H1 (cell line): ENCODE measurements around the gene OR2T27. TPM values are rescaled to one million over a fixed set of nuclear protein-coding genes. Genes with fewer than 3 reads are reported as not detected.

Experiments used
- CTCF ChIA-PET: fragments of 300-600 bp; sonication (Branson Sonifier 250); formaldehyde crosslinking; loops from one replicate; lab custom pipeline; 2021; ENCODE audit not compliant: partially characterized antibody; lab: Charles Lee
- POLR2A ChIA-PET: fragments of 300-600 bp; sonication (Branson Sonifier 250); formaldehyde crosslinking; loops from one replicate; lab custom pipeline; 2021; ENCODE audit warnings: inconsistent platforms; ENCODE audit not compliant: partially characterized antibody; lab: Charles Lee
- DNase-seq, 2 experiments: peaks; one replicate each; pipeline versions ENCODE4 v3.0.0 to v3.0.0-alpha.2; 2010 to 2022; ENCODE audit warnings: low spot score in 2 of 2, low read depth in 1 of 2, mixed read lengths in 1 of 2
- FAIRE-seq: peaks from 2 replicates; lab custom pipeline; 2011; peaks lifted over from hg19 to GRCh38; lab: Jason Lieb, UNC
- H2AFZ ChIP-seq: 2 replicates; pipeline ENCODE4 v1.8.1; 2012; ENCODE audit warnings: low read length, inconsistent platforms
- H2AK5ac ChIP-seq: 2 replicates; pipeline ENCODE4 v1.6.1; 2013; ENCODE audit warnings: low read depth, low read length
- H2BK120ac ChIP-seq: replicated peaks from 2 replicates; pipeline ENCODE3; 2013; ENCODE audit warnings: low read depth, low read length, inconsistent platforms
- H2BK12ac ChIP-seq: 2 replicates; pipeline ENCODE4 v1.6.1; 2013; ENCODE audit warnings: low read depth, low read length
- H2BK15ac ChIP-seq: 2 replicates; pipeline ENCODE4 v1.6.1; 2013; ENCODE audit warnings: low read length
- H2BK20ac ChIP-seq: 2 replicates; pipeline ENCODE4 v1.6.1; 2013; ENCODE audit warnings: low read length
- H2BK5ac ChIP-seq: 2 replicates; pipeline ENCODE4 v1.6.1; 2013; ENCODE audit warnings: low read depth, low read length
- H3K14ac ChIP-seq: 2 replicates; pipeline ENCODE4 v1.6.1; 2013; ENCODE audit warnings: inconsistent platforms; ENCODE audit not compliant: insufficient read length
- H3K18ac ChIP-seq: 2 replicates; pipeline ENCODE4 v1.6.1; 2013; ENCODE audit warnings: low read length; ENCODE audit errors: extremely low read depth
- H3K23ac ChIP-seq: 2 replicates; pipeline ENCODE4 v1.6.1; 2013; ENCODE audit warnings: inconsistent platforms; ENCODE audit not compliant: insufficient read length
- H3K23me2 ChIP-seq: 2 replicates; pipeline ENCODE4 v1.6.1; 2013; ENCODE audit warnings: low read depth, low read length
- H3K27ac ChIP-seq: 2 replicates; pipeline ENCODE4 v1.6.1; 2011; ENCODE audit warnings: low read depth, low read length, inconsistent platforms
- H3K27me3 ChIP-seq, 4 experiments: replicated peaks in 1 of 4; 1 replicate in 1 of 4; 2 replicates in 3 of 4; pipeline versions ENCODE4 v1.6.1 to v1.8.1; 2011 to 2013; ENCODE audit warnings: low read length in 3 of 4, mild to moderate bottlenecking in 3 of 4, inconsistent platforms in 2 of 4, mixed read lengths in 2 of 4, moderate library complexity in 1 of 4; ENCODE audit not compliant: control insufficient read depth in 3 of 4, insufficient read depth in 3 of 4; ENCODE audit errors: extremely low read depth in 1 of 4
- H3K36me3 ChIP-seq, 4 experiments: 2 replicates each; pipeline versions ENCODE4 v1.6.1 to v1.8.1; 2011 to 2013; ENCODE audit warnings: mild to moderate bottlenecking in 4 of 4, low read length in 3 of 4, moderate library complexity in 2 of 4, control low read depth in 1 of 4, inconsistent platforms in 1 of 4; ENCODE audit not compliant: insufficient read depth in 4 of 4, control insufficient read depth in 2 of 4
- H3K4ac ChIP-seq: replicated peaks from 2 replicates; pipeline ENCODE3; 2013; ENCODE audit warnings: low read length, low read depth, mixed read lengths, inconsistent platforms; ENCODE audit not compliant: insufficient read length
- H3K4me1 ChIP-seq, 4 experiments: replicated peaks in 1 of 4; 1 replicate in 1 of 4; 2 replicates in 3 of 4; pipeline versions ENCODE4 v1.6.1 to v1.8.1; 2011 to 2013; ENCODE audit warnings: low read length in 3 of 4, inconsistent platforms in 2 of 4, mixed read lengths in 1 of 4; ENCODE audit not compliant: insufficient read depth in 4 of 4, control insufficient read depth in 3 of 4
- H3K4me2 ChIP-seq, 2 experiments: 2 replicates each; pipeline versions ENCODE4 v1.6.1 to v1.8.1; 2011 to 2013; ENCODE audit warnings: low read depth in 2 of 2, low read length in 2 of 2, control low read depth in 1 of 2, inconsistent platforms in 1 of 2, mild to moderate bottlenecking in 1 of 2; ENCODE audit not compliant: insufficient read depth in 1 of 2
- H3K4me3 ChIP-seq, 4 experiments: fragments of 200-600, 300-600 bp in 1 of 4; sonication (generic), shearing (Covaris generic), sonication (Bioruptor Twin) in 1 of 4; 2 replicates each; pipeline versions ENCODE4 v1.5.1 to v1.8.1; 2011 to 2016; ENCODE audit warnings: low read length in 4 of 4, low read depth in 3 of 4, control low read depth in 2 of 4, inconsistent platforms in 2 of 4, mild to moderate bottlenecking in 2 of 4, mixed read lengths in 1 of 4, moderate library complexity in 1 of 4; ENCODE audit not compliant: insufficient read depth in 2 of 4; ENCODE audit errors: extremely low read depth in 1 of 4
- H3K56ac ChIP-seq: replicated peaks from 2 replicates; pipeline ENCODE3; 2013; ENCODE audit warnings: low read depth, mild to moderate bottlenecking, mixed read lengths, low read length, inconsistent platforms; ENCODE audit not compliant: insufficient read length
- H3K79me1 ChIP-seq: 2 replicates; pipeline ENCODE4 v1.6.1; 2013; ENCODE audit warnings: low read depth, low read length, control low read depth
- H3K79me2 ChIP-seq, 2 experiments: 2 replicates each; pipeline versions ENCODE4 v1.6.1 to v1.8.1; 2012 to 2013; ENCODE audit warnings: low read length in 2 of 2, mild to moderate bottlenecking in 2 of 2, inconsistent platforms in 1 of 2; ENCODE audit not compliant: insufficient read depth in 2 of 2, control insufficient read depth in 1 of 2
- H3K9ac ChIP-seq, 4 experiments: replicated peaks in 1 of 4; 1 replicate in 1 of 4; 2 replicates in 3 of 4; pipeline versions ENCODE4 v1.6.1 to v1.8.1; 2011 to 2013; ENCODE audit warnings: low read depth in 3 of 4, low read length in 3 of 4, control low read depth in 2 of 4, mild to moderate bottlenecking in 2 of 4, moderate library complexity in 2 of 4, inconsistent platforms in 1 of 4; ENCODE audit errors: extremely low read depth in 1 of 4
- H3K9me3 ChIP-seq, 2 experiments: 2 replicates each; pipeline versions ENCODE4 v1.6.1 to v1.8.1; 2012 to 2013; ENCODE audit warnings: mild to moderate bottlenecking in 2 of 2, moderate library complexity in 2 of 2, control low read depth in 1 of 2, inconsistent platforms in 1 of 2, low read depth in 1 of 2, low read length in 1 of 2, mixed read lengths in 1 of 2; ENCODE audit not compliant: insufficient read depth in 2 of 2
- H4K20me1 ChIP-seq, 2 experiments: replicated peaks in 1 of 2; 2 replicates each; pipeline versions ENCODE3 to v1.8.1; 2011 to 2013; ENCODE audit warnings: inconsistent platforms in 2 of 2, low read length in 2 of 2, mild to moderate bottlenecking in 1 of 2; ENCODE audit not compliant: insufficient read depth in 2 of 2, control insufficient read depth in 1 of 2
- H4K5ac ChIP-seq: 2 replicates; pipeline ENCODE4 v1.6.1; 2013; ENCODE audit warnings: low read length, low read depth, mixed read lengths, inconsistent platforms; ENCODE audit not compliant: insufficient read length
- H4K8ac ChIP-seq: 2 replicates; pipeline ENCODE4 v1.8.0; 2013; ENCODE audit warnings: mild to moderate bottlenecking, moderate library complexity, low read length, inconsistent platforms; ENCODE audit not compliant: insufficient read depth; ENCODE audit errors: extremely low read depth
- H4K91ac ChIP-seq: replicated peaks from 2 replicates; pipeline ENCODE3; 2013; ENCODE audit warnings: low read length, mixed read lengths, inconsistent platforms; ENCODE audit not compliant: insufficient read length
- CHD1 ChIP-seq: IDR thresholded peaks from 2 replicates; pipeline ENCODE4 v1.6.1; 2012; ENCODE audit warnings: low read depth, low read length, improper control_type of control experiment
- HDAC6 ChIP-seq: IDR thresholded peaks from one replicate; pipeline ENCODE4 v1.7.1; 2012; ENCODE audit warnings: low read depth, mild to moderate bottlenecking, inconsistent platforms, low read length, moderate library complexity
- JUND ChIP-seq: IDR thresholded peaks from 2 replicates; pipeline ENCODE4 v1.6.1; 2011; ENCODE audit warnings: mild to moderate bottlenecking, improper control_type of control experiment, low read length
- MAX ChIP-seq: IDR thresholded peaks from 2 replicates; pipeline ENCODE4 v1.6.1; 2012; ENCODE audit warnings: inconsistent platforms
- POLR2A ChIP-seq, 2 experiments: IDR thresholded peaks; 1 replicate in 1 of 2; 2 replicates in 1 of 2; pipeline ENCODE4 v1.6.1; 2011; ENCODE audit warnings: low read depth in 2 of 2, low read length in 2 of 2, mild to moderate bottlenecking in 2 of 2; ENCODE audit errors: control extremely low read depth in 1 of 2
- RFX5 ChIP-seq: IDR thresholded peaks from 2 replicates; pipeline ENCODE4 v1.6.1; 2011; ENCODE audit warnings: low read depth, low read length, improper control_type of control experiment, borderline replicate concordance
- RNF2 ChIP-seq: fragments of 200-900, 300-1000 bp; sonication (generic); IDR thresholded peaks from 2 replicates; pipeline ENCODE4 v1.7.1; 2016; ENCODE audit warnings: borderline replicate concordance, low read depth, mild to moderate bottlenecking, antibody characterized with exemption, low read length; ENCODE audit not compliant: poor library complexity, severe bottlenecking; ENCODE audit errors: missing control alignments
- SP2 ChIP-seq: IDR thresholded peaks from 2 replicates; pipeline ENCODE4 v1.6.1; 2012; ENCODE audit warnings: mild to moderate bottlenecking, low read length, inconsistent platforms
- USF2 ChIP-seq: IDR thresholded peaks from 2 replicates; pipeline ENCODE4 v1.6.1; 2011; ENCODE audit warnings: low read length, improper control_type of control experiment
- WGBS, 2 experiments: shearing (Covaris generic) in 1 of 2; methylation state at CpG; one replicate each; pipeline versions ENCODE4 v1.1.6 to v1.1.7; 2013 to 2015; ENCODE audit warnings: low lambda C conversion rate in 2 of 2, mixed read lengths in 2 of 2, inconsistent platforms in 1 of 2, low coverage in 1 of 2, missing lambda C conversion rate in 1 of 2; ENCODE audit not compliant: insufficient replicate concordance in 2 of 2, insufficient coverage in 1 of 2, insufficient read length in 1 of 2; ENCODE audit errors: extremely low coverage in 1 of 2, missing lambda C conversion rate in 1 of 2; 5-methylcytosine and 5-hydroxymethylcytosine counted together
- polyA plus RNA-seq, 7 experiments: library from polyadenylated mRNA; depleted of rRNA in 3 of 7; stranded (reverse) in 5 of 7; unstranded in 2 of 7; fragments of >200 nt in 5 of 7; fragments of 200-250 nt in 2 of 7; gene quantifications; 1 replicate in 5 of 7; 2 replicates in 1 of 7; 4 replicates in 1 of 7; pipeline versions ENCODE4 v1.2.1 to v1.2.3, GENCODE V29; 2011 to 2013; ENCODE audit warnings: missing spikeins in 2 of 7, mixed read lengths in 2 of 7
- total RNA-seq: library from RNA; stranded (reverse); fragmentation: NEBNext Ultra II Directional; extraction: Animal tissue kit (Norgen Biotek cat#: 25700); gene quantifications from 2 replicates; pipeline ENCODE4 v1.2.1, GENCODE V29; 2021

Gene OR2T27
- total and polyA plus RNA-seq, 2 of the 8 experiments (the other 6 are each of a cell fraction or from before 2014, with no cell fraction given) = not detected

GRCh38 chr1:248688527-248689298, 33.4 kb upstream of the OR2T27 start:
- no peak for DNase-seq
- Histone ChIP-seq H4K20me1 (no peaks in the 10 kb centered on the region), H2AFZ (no peak overlapping the region), H4K5ac (no peak overlapping the region), H3K79me1 (no peaks in the 10 kb centered on the region), H3K4me3 (no peak overlapping the region), H3K79me2 (no peaks in the 10 kb centered on the region), H3K4me2 (no peak overlapping the region), H3K4me1 (no peaks in the 10 kb centered on the region), H3K4ac (no peak overlapping the region), H2BK12ac (no peak overlapping the region), H2BK20ac (no peak overlapping the region), H3K9me3 (peaks cover 56 to 60% of the 10 kb centered on the region in 2 experiments), H3K23me2 (no peaks in the 10 kb centered on the region), H2BK120ac (no peak overlapping the region), H3K27ac (no peak overlapping the region), H4K91ac (no peak overlapping the region), H2BK5ac (no peak overlapping the region), H4K8ac (no peak overlapping the region), H2BK15ac (no peak overlapping the region), H3K9ac (no peak overlapping the region), H3K56ac (no peak overlapping the region), H3K18ac (no peak overlapping the region), H3K27me3 (no peaks in the 10 kb centered on the region), H3K23ac (no peak overlapping the region), H3K14ac (no peak overlapping the region), H2AK5ac (no peak overlapping the region), H3K36me3 (no peaks in the 10 kb centered on the region)
- CTCF ChIA-PET = no interaction called here
- TF ChIP-seq SP2 = no peak
- TF ChIP-seq JUND = no peak
- no peak for TF ChIP-seq RFX5
- no peak for TF ChIP-seq RNF2
- no peak for TF ChIP-seq CHD1
- TF ChIP-seq USF2 = no peak
- no peak for TF ChIP-seq HDAC6
- TF ChIP-seq POLR2A (IDR thresholded peaks at IDR 0.05; ENCODE audit: control extremely low read depth in 1 of 2, low read depth in 2 of 2, low read length in 2 of 2) = no peak
- no peak for TF ChIP-seq MAX
- POLR2A ChIA-PET = no interaction called here
- FAIRE-seq = no peak
- 82% methylated on average over 4 of the region's 4 CpGs; no CpG with 5 or more reads in 1 of the 2 experiments for WGBS, 2 experiments
